Skeletal muscle tissue (tissue), 4 donors: Measurements from ENCODE around the gene SULT1E1. TPM values are rescaled to one million over a fixed set of nuclear protein-coding genes. Genes with fewer than 3 reads are reported as not detected.

Experiments used
- H3K27ac ChIP-seq: one replicate; pipeline ENCODE4 v1.7.0; 2013; ENCODE audit warnings: mild to moderate bottlenecking, low read depth, low read length, inconsistent platforms
- H3K27me3 ChIP-seq, 3 donors: one replicate each; pipeline ENCODE4 v1.7.0; 2013; ENCODE audit warnings: low read length in 3 of 3; ENCODE audit not compliant: control insufficient read depth in 3 of 3, insufficient read depth in 3 of 3
- H3K36me3 ChIP-seq, 3 donors: one replicate each; pipeline ENCODE4 v1.7.0; 2013; ENCODE audit warnings: low read length in 3 of 3; ENCODE audit not compliant: control insufficient read depth in 3 of 3, insufficient read depth in 3 of 3
- H3K4me1 ChIP-seq, 3 donors: one replicate each; pipeline ENCODE4 v1.7.0; 2013; ENCODE audit warnings: low read length in 3 of 3, mild to moderate bottlenecking in 3 of 3; ENCODE audit not compliant: control insufficient read depth in 3 of 3, insufficient read depth in 3 of 3
- H3K4me3 ChIP-seq, 3 donors: one replicate each; pipeline ENCODE4 v1.7.0; 2013; ENCODE audit warnings: low read length in 3 of 3
- H3K9ac ChIP-seq, 3 donors: one replicate each; pipeline ENCODE4 v1.7.0; 2013; ENCODE audit warnings: low read length in 3 of 3, mild to moderate bottlenecking in 3 of 3, moderate library complexity in 2 of 3, low read depth in 1 of 3
- H3K9me3 ChIP-seq, 3 donors: one replicate each; pipeline ENCODE4 v1.7.0; 2013; ENCODE audit warnings: low read length in 3 of 3; ENCODE audit not compliant: control insufficient read depth in 3 of 3
- total RNA-seq: library from RNA; depleted of rRNA; stranded (reverse); fragments of >200 nt; gene quantifications from one replicate; pipeline ENCODE4 v1.2.3, GENCODE V29; 2014
- donor health status: Osteomylitis.

The SULT1E1 gene
- 29.7 TPM for total RNA-seq

DNA sequence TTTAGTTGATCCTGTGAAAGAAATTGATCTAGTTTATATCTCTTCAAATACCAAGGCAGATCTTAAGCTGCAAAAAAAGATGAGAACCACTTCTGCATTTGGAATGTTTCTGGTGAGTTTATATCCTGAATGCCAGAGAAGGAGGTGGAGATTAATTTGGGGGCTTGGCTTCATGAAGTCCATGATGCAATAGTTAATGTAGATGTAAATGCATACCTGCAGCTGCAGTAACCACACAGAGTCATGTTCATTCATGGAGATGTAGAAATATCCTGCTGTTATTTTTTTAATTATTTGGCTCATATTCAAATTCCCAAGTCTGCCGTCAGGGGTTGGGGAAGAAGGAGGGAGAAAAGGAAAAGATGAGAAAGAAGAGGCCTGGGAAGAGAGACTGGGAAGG, at the start of gene SULT1E1:
TSS of gene SULT1E1 (minus strand) at position 94 of the 400 bp plus-strand sequence. CDS start 2,501 bp downstream, outside the sequence.
- H3K4me3 ChIP-seq: no peak within 1 kb of the TSS
- no peaks in the 10 kb centered on the region for H3K9me3 ChIP-seq
- no peaks in the 10 kb centered on the region for H3K36me3 ChIP-seq
- no peaks in the 10 kb centered on the region for H3K4me1 ChIP-seq
- H3K9ac ChIP-seq: no peak within 1 kb of the TSS
- H3K27me3 ChIP-seq: no peaks in the 10 kb centered on the region
- no peak within 1 kb of the TSS for H3K27ac ChIP-seq

DNA sequence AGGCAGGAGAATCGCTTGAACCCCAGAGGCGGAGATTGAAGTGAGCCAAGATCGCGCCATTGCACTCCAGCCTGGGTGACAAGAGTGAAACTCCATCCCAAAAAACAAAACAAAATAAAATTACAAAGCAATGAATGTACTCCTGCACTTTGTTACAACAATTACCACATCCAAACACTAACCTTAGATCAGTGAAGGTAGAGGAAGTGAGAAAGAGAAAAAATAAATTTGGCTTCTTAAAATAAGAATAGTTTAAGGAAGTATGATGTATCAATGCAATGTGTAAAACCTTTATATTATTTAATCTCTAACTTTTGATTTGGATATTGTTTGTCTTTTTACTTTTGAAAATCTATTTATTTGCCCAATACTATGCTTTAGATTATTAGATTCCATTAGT, 49.2 kb upstream of the SULT1E1 start:
- H3K4me1 ChIP-seq: no peaks in the 10 kb centered on the region

GRCh38 chr4:69907151-69907550, 47.2 kb upstream of the SULT1E1 start:
- H3K27ac ChIP-seq: no peak overlapping the region
- no peak overlapping the region for H3K9ac ChIP-seq
- H3K9me3 ChIP-seq: no peaks in the 10 kb centered on the region
- no peaks in the 10 kb centered on the region for H3K36me3 ChIP-seq
- H3K4me3 ChIP-seq: no peak overlapping the region
- no peaks in the 10 kb centered on the region for H3K27me3 ChIP-seq
- H3K4me1 ChIP-seq: no peaks in the 10 kb centered on the region

More for the DNA sequence above, 49.2 kb upstream of the SULT1E1 start:
- no peak overlapping the region for H3K9ac ChIP-seq
- no peaks in the 10 kb centered on the region for H3K36me3 ChIP-seq
- H3K4me3 ChIP-seq: no peak overlapping the region
- no peaks in the 10 kb centered on the region for H3K9me3 ChIP-seq
- H3K27ac ChIP-seq: no peak overlapping the region
- H3K27me3 ChIP-seq: no peaks in the 10 kb centered on the region

GRCh38 chr4:69896530-69897116, 36.7 kb upstream of the SULT1E1 start:
- H3K27me3 ChIP-seq: no peaks in the 10 kb centered on the region

DNA sequence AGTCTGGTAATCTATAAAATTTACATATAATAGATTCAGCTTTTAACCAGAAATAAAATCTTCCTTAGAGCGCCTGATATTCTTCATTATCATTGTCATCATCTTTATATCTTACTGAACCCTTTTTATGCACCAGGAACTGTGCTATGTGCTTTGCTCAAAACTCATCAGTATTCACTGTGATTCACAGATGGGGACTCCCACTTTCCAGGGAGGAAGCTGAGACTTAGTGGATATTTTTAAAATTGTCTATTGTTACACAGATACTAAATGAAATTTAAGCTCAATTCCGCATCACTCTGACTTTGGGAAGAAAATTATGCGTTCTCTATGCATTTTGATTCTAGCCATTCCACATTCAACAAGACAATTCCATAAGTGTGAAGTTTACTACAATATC, 34.8 kb upstream of the SULT1E1 start:
- H3K4me1 ChIP-seq: no peaks in the 10 kb centered on the region
- H3K27me3 ChIP-seq: no peaks in the 10 kb centered on the region
- no peak overlapping the region for H3K27ac ChIP-seq
- no peak overlapping the region for H3K9ac ChIP-seq
- no peaks in the 10 kb centered on the region for H3K36me3 ChIP-seq
- no peaks in the 10 kb centered on the region for H3K9me3 ChIP-seq
- H3K4me3 ChIP-seq: no peak overlapping the region

More at GRCh38 chr4:69896530-69897116, 36.7 kb upstream of the SULT1E1 start:
- Histone ChIP-seq H3K27ac (no peak overlapping the region), H3K4me3 (no peak overlapping the region), H3K4me1 (no peaks in the 10 kb centered on the region), H3K36me3 (no peaks in the 10 kb centered on the region), H3K9me3 (no peaks in the 10 kb centered on the region), H3K9ac (no peak overlapping the region)

- no peaks in the 10 kb centered on the region for H3K9me3 ChIP-seq
Measured at GRCh38 chr4:69894186-69894585, 34.2 kb upstream of the SULT1E1 start.

GRCh38 chr4:69888336-69888735, 28.4 kb upstream of the SULT1E1 start:
- H3K27ac ChIP-seq: no peak overlapping the region
- no peaks in the 10 kb centered on the region for H3K27me3 ChIP-seq
- no peak overlapping the region for H3K4me3 ChIP-seq
- peaks cover 0 to 1% (median 0%) of the 10 kb centered on the region in 3 donors for H3K9me3 ChIP-seq
- H3K9ac ChIP-seq: no peak overlapping the region
- H3K4me1 ChIP-seq: no peaks in the 10 kb centered on the region
- no peaks in the 10 kb centered on the region for H3K36me3 ChIP-seq

More at GRCh38 chr4:69894186-69894585, 34.2 kb upstream of the SULT1E1 start:
- H3K27ac ChIP-seq: no peak overlapping the region
- no peaks in the 10 kb centered on the region for H3K36me3 ChIP-seq
- no peak overlapping the region for H3K9ac ChIP-seq
- H3K4me3 ChIP-seq: no peak overlapping the region
- H3K4me1 ChIP-seq: no peaks in the 10 kb centered on the region
- H3K27me3 ChIP-seq: no peaks in the 10 kb centered on the region

GRCh38 chr4:69882150-69882549, 22.2 kb upstream of the SULT1E1 start:
- no peaks in the 10 kb centered on the region for H3K4me1 ChIP-seq
- H3K36me3 ChIP-seq: no peaks in the 10 kb centered on the region
- no peak overlapping the region for H3K27ac ChIP-seq
- H3K9me3 ChIP-seq: peaks cover 0 to 3% (median 0%) of the 10 kb centered on the region in 3 donors
- no peak overlapping the region for H3K4me3 ChIP-seq
- H3K27me3 ChIP-seq: no peaks in the 10 kb centered on the region
- no peak overlapping the region for H3K9ac ChIP-seq

DNA sequence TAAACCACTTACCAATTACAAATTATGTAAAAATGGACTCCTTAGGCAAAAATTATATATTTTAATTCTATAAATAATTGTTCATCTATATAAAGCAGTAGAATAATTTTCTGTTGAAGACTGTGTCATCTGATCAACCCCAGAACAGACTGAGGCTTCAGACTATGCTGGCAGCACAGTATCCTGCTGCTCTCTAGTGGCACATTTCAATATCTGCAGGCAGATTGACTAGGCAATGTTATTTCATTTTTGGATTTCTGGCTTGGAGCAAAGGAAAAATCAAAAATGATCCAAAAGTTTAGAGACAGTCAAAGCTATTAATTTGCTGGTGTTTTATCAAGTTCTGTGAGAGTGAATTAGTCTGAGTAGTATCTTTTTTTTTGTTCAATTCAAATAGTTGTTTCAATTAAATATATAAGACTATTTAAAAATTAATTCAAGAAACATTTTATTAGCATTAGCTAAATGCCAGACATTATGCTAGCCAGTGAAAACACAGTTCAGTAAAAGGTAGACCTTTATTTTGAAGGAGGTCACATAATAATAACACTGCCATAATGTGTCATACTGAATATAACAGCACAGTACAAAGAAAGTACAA, 21.3 kb upstream of the SULT1E1 start:
- H3K4me3 ChIP-seq: no peak overlapping the region
- H3K27me3 ChIP-seq: no peaks in the 10 kb centered on the region
- no peak overlapping the region for H3K9ac ChIP-seq
- H3K27ac ChIP-seq: no peak overlapping the region
- peaks cover 0 to 3% (median 0%) of the 10 kb centered on the region in 3 donors for H3K9me3 ChIP-seq
- no peaks in the 10 kb centered on the region for H3K36me3 ChIP-seq
- H3K4me1 ChIP-seq: no peaks in the 10 kb centered on the region

DNA sequence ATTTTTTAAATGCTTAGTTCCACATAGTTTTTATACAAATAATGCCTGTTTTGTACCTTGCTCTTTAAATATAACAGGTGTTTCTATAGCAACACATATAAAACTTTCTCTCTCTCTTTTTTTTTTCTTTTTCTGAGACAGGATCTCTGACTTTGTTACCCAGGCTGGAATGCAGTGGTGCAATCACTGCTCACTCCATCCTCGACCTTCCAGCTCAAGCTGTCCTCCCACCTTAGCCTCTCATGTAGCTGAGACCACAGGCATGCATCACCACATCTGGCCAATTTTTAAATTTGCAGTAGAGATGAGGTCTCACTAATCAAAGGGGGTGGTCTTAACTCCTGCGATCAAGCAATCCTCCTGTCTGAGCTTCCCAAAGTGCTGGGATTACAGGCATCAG, 18.3 kb upstream of the SULT1E1 start:
- Histone ChIP-seq H3K27ac (no peak overlapping the region), H3K27me3 (no peaks in the 10 kb centered on the region), H3K9ac (no peak overlapping the region), H3K4me1 (no peaks in the 10 kb centered on the region), H3K4me3 (no peak overlapping the region), H3K36me3 (no peaks in the 10 kb centered on the region), H3K9me3 (peaks cover 0 to 1% (median 0%) of the 10 kb centered on the region in 3 donors)
